GM11168 (cell line): Measurements from ENCODE around the gene SMARCC1.
"Not testable (repeated sequence)": the region's sequence is repeated elsewhere in the genome, so short reads cannot be mapped to it uniquely, and the experiment has no call there.

ENCODE experiments used
- in situ Hi-C: fragments of 300-500 bp; cut with MboI; formaldehyde crosslinking; loops from one replicate; pipeline ENCODE4 v1.12.0; 2022; ENCODE audit warnings: low sequenced_read_pairs; ENCODE audit not compliant: unreplicated experiment

SMARCC1 gene

GRCh38 chr3:47781685-47782445 is at the start of gene SMARCC1:
SMARCC1 (minus strand) TSS chr3:47781893; CDS start chr3:47781797, 96 bp downstream.
- in situ Hi-C loops = no loop called here

- in situ Hi-C loops = not testable (repeated sequence)
These were observed 47.8 kb upstream of the SMARCC1 start for GRCh38 chr3:47829482-47829881.

- in situ Hi-C loops = no loop called here
These were observed 43.9 kb upstream of the SMARCC1 start for GRCh38 chr3:47825590-47825989.

GRCh38 chr3:47824541-47825473 is 43.1 kb upstream of the SMARCC1 start:
- in situ Hi-C loops = no loop called here

- in situ Hi-C loops = no loop called here
These were observed 35.9 kb upstream of the SMARCC1 start for GRCh38 chr3:47817609-47818008.

- in situ Hi-C loops = no loop called here
These were observed 32.0 kb upstream of the SMARCC1 start for GRCh38 chr3:47813551-47814177.

- in situ Hi-C loops = no loop called here
These were observed 22.9 kb upstream of the SMARCC1 start for GRCh38 chr3:47804577-47804976.

GRCh38 chr3:47803480-47804025 is 21.9 kb upstream of the SMARCC1 start:
- in situ Hi-C loops = no loop called here

- in situ Hi-C loops = no loop called here
These were observed 21.2 kb upstream of the SMARCC1 start, which contains the start of gene DHX30 for GRCh38 chr3:47802734-47803479. DHX30 (plus strand) TSS chr3:47803138; CDS start chr3:47810684, 7,546 bp downstream.

GRCh38 chr3:47799733-47800132 is 18.0 kb upstream of the SMARCC1 start:
- in situ Hi-C loops = no loop called here

GRCh38 chr3:47794544-47794943 is 12.9 kb upstream of the SMARCC1 start:
- in situ Hi-C loops = loop anchor here (5.0 kb wide), 1 partner anchor 272 kb away; no protein-coding TSS in a partner anchor

GRCh38 chr3:47792699-47793098 is 11.0 kb upstream of the SMARCC1 start:
- in situ Hi-C loops = loop anchor here (5.0 kb wide), 1 partner anchor 270 kb away; no protein-coding TSS in a partner anchor

- in situ Hi-C loops = loop anchor here (5.0 kb wide), 1 partner anchor 269 kb away; no protein-coding TSS in a partner anchor
These were observed 9.6 kb upstream of the SMARCC1 start for GRCh38 chr3:47791193-47791855.

- in situ Hi-C loops = no loop called here
These were observed 2.0 kb upstream of the SMARCC1 start for GRCh38 chr3:47783673-47784072.

- in situ Hi-C loops = no loop called here
These were observed 984 bp upstream of the SMARCC1 start for GRCh38 chr3:47782446-47783308.

- in situ Hi-C loops = no loop called here
These were observed 680 bp downstream of the SMARCC1 start for GRCh38 chr3:47780741-47781684.

- in situ Hi-C loops = no loop called here
These were observed 2.9 kb downstream of the SMARCC1 start for GRCh38 chr3:47778746-47779145.
